22Rv1 (cell line): ENCODE measurements around the gene IFNGR2.

Experiments
- H3K27ac ChIP-seq: fragments of 450-650 bp; 2 replicates; pipeline ENCODE4 v1.5.1; 2017
- ZFX ChIP-seq: fragments of 450-650 bp; IDR thresholded peaks from 2 replicates; pipeline ENCODE4 v1.6.1; 2017; ENCODE audit warnings: antibody characterized with exemption, borderline replicate concordance
- TF ChIP-seq, protein P1 (sequence below): fragments of 450-650 bp; IDR thresholded peaks from 2 replicates; pipeline ENCODE4 v1.5.1; 2017; ENCODE audit warnings: mild to moderate bottlenecking

The IFNGR2 gene

DNA sequence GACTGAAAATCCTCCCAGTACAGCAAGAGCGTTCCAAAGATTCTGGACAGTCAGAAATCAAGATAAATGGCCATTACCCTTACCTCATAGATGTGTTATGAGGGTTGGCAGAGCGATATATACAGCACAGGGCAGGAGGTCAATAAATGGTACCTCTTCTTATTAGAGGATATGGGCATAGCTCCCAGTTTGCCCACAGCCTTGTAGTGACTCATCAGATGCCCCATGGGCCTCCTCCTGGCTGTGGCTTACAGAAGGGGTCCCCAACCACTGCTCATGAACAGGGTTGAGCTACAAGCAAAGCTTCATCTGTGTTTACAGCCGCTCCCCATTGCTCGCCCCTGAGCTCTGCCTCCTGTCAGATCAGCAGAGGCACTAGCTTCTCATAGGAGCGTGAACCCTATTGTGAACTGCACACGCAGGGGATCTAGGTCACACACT is 7.3 kb upstream of the IFNGR2 start:
- no peak for TF ChIP-seq ZFX
- TF ChIP-seq, protein P1, sequence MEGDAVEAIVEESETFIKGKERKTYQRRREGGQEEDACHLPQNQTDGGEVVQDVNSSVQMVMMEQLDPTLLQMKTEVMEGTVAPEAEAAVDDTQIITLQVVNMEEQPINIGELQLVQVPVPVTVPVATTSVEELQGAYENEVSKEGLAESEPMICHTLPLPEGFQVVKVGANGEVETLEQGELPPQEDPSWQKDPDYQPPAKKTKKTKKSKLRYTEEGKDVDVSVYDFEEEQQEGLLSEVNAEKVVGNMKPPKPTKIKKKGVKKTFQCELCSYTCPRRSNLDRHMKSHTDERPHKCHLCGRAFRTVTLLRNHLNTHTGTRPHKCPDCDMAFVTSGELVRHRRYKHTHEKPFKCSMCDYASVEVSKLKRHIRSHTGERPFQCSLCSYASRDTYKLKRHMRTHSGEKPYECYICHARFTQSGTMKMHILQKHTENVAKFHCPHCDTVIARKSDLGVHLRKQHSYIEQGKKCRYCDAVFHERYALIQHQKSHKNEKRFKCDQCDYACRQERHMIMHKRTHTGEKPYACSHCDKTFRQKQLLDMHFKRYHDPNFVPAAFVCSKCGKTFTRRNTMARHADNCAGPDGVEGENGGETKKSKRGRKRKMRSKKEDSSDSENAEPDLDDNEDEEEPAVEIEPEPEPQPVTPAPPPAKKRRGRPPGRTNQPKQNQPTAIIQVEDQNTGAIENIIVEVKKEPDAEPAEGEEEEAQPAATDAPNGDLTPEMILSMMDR, result no peak
- H3K27ac ChIP-seq, result no peak overlapping the region

DNA sequence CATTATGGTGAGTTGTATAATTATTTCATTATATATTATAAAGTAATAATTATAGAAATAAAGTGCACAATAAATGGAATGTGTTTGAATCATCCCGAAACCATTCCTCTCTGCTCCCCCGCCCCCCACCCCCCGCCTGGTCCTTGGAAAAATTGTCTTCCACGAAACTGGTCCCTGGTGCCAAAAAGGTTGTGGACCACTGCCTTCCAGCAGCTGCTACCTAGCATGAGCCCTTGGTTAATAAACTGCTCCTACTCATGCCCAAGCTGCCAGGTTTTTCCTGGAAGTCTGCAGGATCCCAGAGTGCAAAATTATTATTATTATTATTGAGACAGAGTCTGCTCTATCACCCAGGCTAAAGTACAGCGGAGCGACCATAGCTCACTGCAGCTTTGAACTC is 6.8 kb upstream of the IFNGR2 start:
- TF ChIP-seq ZFX, result no peak
- TF ChIP-seq, protein P1, result no peak
- no peak overlapping the region for H3K27ac ChIP-seq

DNA sequence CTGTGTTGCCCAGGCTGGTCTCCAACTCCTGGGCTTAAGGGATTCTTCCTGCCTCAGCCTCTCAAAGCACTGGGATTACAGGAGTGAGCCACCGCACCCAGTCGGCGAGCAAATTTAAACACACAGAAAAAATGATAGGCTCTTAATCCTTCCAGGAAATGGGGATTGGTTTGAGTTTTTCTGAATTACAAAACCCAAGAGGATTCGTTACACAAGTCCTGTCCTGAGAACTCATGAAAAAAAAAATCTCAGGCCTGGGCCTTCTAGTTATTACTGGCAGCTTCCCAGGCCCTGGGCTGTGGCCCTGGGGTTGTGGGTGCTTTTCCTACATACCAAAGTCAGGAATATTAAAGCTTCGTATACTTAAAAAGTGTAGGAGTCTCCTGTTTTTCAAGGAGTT is 6.3 kb upstream of the IFNGR2 start:
- TF ChIP-seq, protein P1, result no peak
- no peak for TF ChIP-seq ZFX
- H3K27ac ChIP-seq, result no peak overlapping the region

DNA sequence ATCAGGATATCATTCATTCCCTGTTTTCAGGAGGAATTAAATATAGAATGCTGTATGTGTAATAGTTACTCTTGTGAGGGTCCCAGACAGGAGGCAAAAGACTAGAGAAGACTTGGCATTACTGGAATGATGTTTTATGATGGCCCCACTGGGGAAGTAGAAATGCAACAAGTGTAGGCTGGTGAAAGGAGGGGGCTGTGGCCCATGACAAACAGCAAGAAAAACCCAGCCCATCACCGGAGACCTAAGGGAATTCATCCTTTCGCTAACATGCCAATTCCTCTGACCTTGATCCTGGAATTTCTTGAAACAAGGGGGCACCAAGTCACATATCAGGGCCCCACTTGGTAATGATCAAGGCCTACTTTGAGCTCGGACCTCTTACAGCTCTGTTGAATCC is 5.5 kb upstream of the IFNGR2 start:
- no peak overlapping the region for H3K27ac ChIP-seq

DNA sequence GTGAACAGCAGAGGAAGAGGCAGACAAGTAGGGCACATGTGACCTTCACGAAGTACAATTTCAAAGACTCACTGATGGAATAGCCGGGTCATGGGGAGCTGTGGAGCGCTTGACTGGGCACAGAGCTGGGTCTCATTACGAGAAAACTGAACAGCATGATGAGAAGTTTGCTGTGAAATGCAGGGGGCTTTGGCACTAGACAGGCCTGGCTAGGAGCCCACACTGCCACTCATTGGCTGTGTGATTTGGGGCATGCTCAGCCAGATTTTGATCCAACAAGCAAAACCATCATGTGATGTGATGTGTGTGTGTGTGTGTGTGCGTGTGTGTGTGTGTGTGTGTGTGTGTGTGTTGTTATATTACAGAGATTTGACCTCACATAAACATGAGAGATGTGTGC is 4.9 kb upstream of the IFNGR2 start:
- no peak overlapping the region for H3K27ac ChIP-seq
- no peak for TF ChIP-seq ZFX
- TF ChIP-seq, protein P1, result no peak

More for the DNA sequence above, 5.5 kb upstream of the IFNGR2 start:
- TF ChIP-seq, protein P1, result no peak
- no peak for TF ChIP-seq ZFX

DNA sequence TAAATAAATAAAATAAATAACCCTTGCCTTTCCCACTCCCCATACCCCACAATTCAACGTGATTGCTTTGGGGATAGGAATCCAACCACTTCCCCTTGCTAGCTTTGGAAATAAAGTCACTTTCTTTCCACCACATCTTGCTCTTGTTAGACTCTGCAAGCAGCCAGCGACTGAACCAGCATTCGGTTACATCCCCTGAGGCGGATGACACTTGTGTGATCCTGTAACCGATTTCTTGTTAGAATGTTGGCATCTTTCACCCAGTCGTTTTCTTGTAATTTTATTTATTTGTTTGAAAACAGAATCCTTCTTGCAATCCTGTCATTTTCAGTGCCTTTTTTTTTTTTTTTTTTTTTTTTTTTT is 1.6 kb upstream of the IFNGR2 start:
- TF ChIP-seq, protein P1, result no peak
- TF ChIP-seq ZFX, result no peak
- H3K27ac ChIP-seq, result no peak overlapping the region

DNA sequence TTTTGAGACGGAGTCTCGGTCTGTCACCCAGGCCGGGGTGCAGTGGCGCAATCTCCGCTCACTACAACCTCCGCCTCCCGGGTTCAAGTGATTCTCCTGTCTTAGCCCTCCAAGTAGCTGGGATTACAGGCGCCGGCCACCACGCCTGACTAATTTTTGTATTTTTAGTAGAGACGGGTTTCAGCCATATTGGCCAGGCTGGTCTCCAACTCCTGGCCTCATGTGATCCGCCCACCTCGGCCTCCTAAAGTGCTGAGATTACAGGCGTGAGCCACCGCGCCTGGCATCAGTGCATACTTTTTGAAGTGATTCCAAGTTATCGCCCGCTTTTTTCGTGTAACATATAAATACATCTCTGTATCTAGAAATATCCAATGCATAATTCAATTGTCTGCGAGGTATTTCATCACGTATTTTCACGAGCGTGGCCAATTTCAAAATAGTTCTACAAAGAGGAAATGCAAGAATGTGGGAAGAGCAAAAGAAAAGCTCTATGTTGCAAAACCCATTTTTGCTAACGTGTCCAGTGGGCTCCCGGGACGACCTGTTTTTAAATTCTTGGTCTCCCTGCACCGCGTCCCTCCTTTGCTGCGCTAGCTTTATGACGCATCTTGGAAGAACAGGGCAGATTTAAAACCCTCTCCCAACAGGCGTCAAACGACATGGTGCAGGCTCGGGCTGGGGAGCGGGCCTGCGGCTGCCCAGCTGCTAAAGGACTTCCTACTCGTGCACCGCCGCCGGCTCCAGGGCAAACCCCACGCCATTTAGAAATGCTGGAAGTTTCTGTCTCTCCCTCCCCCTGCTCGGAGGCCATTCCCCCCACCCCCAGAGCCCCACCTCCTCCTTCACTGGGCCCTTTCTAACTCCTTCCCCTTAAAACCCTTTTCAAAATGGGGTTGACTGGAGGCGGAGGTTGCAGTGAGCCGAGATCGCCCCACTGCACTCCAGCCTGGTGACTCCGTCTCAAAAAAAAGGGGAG is 923 bp upstream of the IFNGR2 start:
- H3K27ac ChIP-seq, result no peak overlapping the region
- TF ChIP-seq ZFX, result no peak
- TF ChIP-seq, protein P1, result no peak
